ENCODE measurements around the gene ACOT7. TPM values are rescaled to one million over a fixed set of nuclear protein-coding genes. Genes with fewer than 3 reads are reported as not detected.

The ACOT7 gene
- total RNA-seq, 3 donors from 2014 or later, result 9.4 to 12.8 (median 11.5) TPM

DNA sequence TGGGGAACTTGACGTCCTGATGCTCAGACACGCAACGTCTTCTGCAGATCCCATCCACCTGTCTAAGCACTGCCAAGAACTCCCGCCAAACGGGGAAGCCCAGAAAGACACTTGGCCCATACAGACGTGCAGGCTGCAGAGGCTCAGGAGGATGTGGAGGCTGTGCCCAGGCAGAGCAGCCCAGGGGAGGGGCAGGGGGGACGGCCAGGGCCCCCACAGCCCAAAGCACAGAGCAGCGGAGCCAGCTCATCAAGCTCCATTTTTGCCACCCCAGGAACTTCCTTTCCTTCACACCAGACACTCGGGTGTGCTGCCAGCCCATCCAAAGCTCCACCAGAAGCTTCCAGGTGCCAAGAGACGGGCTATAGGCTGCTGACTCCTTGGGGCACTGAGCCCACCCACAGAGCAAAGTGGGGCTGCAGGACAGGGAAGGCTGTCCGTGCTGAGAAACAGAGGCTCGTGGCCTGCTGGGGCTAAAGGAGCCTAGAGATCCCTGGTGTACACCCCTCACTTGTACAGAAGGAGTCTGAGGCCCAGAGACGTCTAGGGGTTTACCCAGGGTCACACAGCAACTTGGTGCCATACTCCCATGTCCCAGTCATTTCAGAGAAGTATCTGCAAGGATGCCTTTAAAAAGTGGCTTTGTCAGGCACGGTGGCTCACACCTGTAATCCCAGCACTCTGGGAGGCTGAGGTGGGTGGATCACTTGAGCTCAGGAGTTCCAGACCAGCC is 59.1 kb downstream of the ACOT7 start:
- no peaks in the 10 kb centered on the region for H3K4me1 ChIP-seq
- H3K9me3 ChIP-seq, result no peaks in the 10 kb centered on the region
- TF ChIP-seq POLR2AphosphoS5 (IDR thresholded peaks at IDR 0.05), result no peak
- TF ChIP-seq, protein P1, sequence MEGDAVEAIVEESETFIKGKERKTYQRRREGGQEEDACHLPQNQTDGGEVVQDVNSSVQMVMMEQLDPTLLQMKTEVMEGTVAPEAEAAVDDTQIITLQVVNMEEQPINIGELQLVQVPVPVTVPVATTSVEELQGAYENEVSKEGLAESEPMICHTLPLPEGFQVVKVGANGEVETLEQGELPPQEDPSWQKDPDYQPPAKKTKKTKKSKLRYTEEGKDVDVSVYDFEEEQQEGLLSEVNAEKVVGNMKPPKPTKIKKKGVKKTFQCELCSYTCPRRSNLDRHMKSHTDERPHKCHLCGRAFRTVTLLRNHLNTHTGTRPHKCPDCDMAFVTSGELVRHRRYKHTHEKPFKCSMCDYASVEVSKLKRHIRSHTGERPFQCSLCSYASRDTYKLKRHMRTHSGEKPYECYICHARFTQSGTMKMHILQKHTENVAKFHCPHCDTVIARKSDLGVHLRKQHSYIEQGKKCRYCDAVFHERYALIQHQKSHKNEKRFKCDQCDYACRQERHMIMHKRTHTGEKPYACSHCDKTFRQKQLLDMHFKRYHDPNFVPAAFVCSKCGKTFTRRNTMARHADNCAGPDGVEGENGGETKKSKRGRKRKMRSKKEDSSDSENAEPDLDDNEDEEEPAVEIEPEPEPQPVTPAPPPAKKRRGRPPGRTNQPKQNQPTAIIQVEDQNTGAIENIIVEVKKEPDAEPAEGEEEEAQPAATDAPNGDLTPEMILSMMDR (IDR thresholded peaks at IDR 0.05), result no peak
- TF ChIP-seq POLR2A (IDR thresholded peaks at IDR 0.05), result no peak
- H3K27ac ChIP-seq, result no peak overlapping the region
- H3K27me3 ChIP-seq, result no peaks in the 10 kb centered on the region
- H3K4me3 ChIP-seq, result no peak overlapping the region
- intact Hi-C loops (cut with DNase I; ENCODE audit: low total_unique reads), result loop anchor here (1.0 kb wide), 1 partner anchor 48 kb away; no protein-coding TSS in a partner anchor
- H3K36me3 ChIP-seq, result no peaks in the 10 kb centered on the region
- DNase-seq (ENCODE audit: low spot score in 2 of 2), result no peak

DNA sequence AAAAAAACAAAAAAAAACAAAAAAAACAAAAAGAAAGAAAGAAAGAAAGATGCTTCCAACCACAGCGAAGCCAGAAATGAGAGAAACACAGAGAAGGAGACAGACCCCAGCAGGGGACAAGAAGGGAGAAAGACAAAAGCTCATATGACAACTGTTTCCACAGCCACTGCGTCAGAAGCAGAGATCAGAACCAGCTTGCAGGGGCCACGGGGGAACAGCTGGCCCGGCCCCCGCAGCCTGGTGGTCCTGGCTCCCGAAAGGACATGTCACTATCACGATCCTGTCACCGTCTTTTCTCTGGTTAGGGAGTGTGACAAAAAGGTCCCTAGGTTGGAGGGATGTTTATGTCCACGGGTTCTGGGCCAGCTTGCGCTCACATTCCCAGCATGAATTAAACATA is 60.7 kb downstream of the ACOT7 start:
- DNase-seq (ENCODE audit: low spot score in 2 of 2), result no peak
- no peaks in the 10 kb centered on the region for H3K4me1 ChIP-seq
- no peak overlapping the region for H3K27ac ChIP-seq
- H3K9me3 ChIP-seq, result no peaks in the 10 kb centered on the region
- TF ChIP-seq, protein P1 (IDR thresholded peaks at IDR 0.05), result no peak
- TF ChIP-seq POLR2A (IDR thresholded peaks at IDR 0.05) (no peak), POLR2AphosphoS5 (IDR thresholded peaks at IDR 0.05) (no peak)
- H3K4me3 ChIP-seq, result no peak overlapping the region
- intact Hi-C loops (cut with DNase I; ENCODE audit: low total_unique reads), result no loop called here
- H3K36me3 ChIP-seq, result no peaks in the 10 kb centered on the region
- H3K27me3 ChIP-seq, result no peaks in the 10 kb centered on the region

DNA sequence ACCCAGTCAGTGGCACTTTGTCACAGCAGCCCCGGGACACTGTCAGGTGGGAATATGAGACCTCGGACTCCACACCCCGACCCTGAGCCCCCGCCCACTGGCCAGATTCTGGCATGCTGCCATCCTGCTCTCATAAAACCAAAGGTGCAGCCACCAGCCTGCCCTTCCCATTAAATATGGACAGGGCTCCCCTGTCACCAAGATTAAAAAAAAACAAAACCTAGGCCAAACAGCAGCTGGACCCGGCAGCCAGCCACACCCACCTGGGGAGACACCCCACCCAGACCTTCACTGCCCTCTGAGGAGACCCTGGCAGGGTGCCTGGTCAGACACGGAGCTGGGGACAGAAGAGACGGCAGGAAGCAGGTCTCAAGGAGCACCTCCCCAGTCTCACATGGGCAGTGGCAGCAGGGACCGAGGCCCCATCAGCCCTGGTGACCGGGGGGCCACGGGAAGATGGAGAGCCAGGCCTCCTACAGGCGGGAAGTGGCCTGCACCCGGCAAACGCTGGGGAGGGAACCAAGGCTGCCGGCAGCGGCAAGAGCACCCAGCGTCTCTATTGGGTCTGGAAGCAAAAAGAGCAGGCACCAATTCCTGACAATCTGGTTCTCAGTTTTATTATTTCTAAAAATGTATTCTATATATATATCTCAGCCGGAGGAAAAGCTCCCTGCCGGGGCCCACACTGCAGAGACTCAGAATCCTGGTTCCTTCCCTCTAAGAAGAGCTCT is 61.9 kb downstream of the ACOT7 start:
- DNase-seq (ENCODE audit: low spot score in 2 of 2), result no peak
- TF ChIP-seq, protein P1 (IDR thresholded peaks at IDR 0.05), result no peak
- no peak for TF ChIP-seq POLR2AphosphoS5 (IDR thresholded peaks at IDR 0.05)
- TF ChIP-seq POLR2A (IDR thresholded peaks at IDR 0.05), result no peak
- Histone ChIP-seq H3K9me3 (no peaks in the 10 kb centered on the region), H3K27me3 (no peaks in the 10 kb centered on the region), H3K4me3 (no peak overlapping the region), H3K36me3 (no peaks in the 10 kb centered on the region), H3K4me1 (no peaks in the 10 kb centered on the region), H3K27ac (no peak overlapping the region)
- intact Hi-C loops (cut with DNase I; ENCODE audit: low total_unique reads), result no loop called here

DNA sequence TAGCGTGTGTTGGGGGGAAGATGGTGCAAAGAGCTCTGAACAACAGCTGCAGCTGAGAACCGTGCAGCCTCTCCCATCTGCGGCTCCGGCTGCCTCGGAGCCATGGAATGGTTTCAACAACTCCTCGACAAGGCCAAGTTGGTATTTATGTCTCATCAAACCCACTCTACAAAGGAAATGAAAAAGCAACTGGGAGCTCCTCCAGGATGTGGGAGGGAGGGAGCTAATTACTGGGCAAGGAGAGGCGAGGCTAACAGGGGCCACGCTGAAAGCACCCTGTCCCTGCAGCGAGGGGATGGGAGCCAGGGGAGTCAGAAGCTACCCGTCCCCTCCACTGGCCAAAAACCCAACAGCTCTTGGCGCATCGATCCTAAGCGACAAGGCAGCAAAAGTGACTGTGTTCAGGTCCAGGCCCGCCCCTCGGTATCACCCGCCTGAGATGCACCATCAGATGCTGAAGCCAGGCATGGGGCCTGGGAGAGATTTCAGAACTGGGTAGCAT is 63.1 kb downstream of the ACOT7 start:
- TF ChIP-seq POLR2A (IDR thresholded peaks at IDR 0.05), result no peak
- no peak for TF ChIP-seq POLR2AphosphoS5 (IDR thresholded peaks at IDR 0.05)
- TF ChIP-seq, protein P1 (IDR thresholded peaks at IDR 0.05), result no peak
- no peaks in the 10 kb centered on the region for H3K36me3 ChIP-seq
- H3K27ac ChIP-seq, result no peak overlapping the region
- H3K4me1 ChIP-seq, result no peaks in the 10 kb centered on the region
- H3K27me3 ChIP-seq, result no peaks in the 10 kb centered on the region
- no peak for DNase-seq (ENCODE audit: low spot score in 2 of 2)
- intact Hi-C loops (cut with DNase I; ENCODE audit: low total_unique reads), result no loop called here
- no peaks in the 10 kb centered on the region for H3K9me3 ChIP-seq
- no peak overlapping the region for H3K4me3 ChIP-seq

DNA sequence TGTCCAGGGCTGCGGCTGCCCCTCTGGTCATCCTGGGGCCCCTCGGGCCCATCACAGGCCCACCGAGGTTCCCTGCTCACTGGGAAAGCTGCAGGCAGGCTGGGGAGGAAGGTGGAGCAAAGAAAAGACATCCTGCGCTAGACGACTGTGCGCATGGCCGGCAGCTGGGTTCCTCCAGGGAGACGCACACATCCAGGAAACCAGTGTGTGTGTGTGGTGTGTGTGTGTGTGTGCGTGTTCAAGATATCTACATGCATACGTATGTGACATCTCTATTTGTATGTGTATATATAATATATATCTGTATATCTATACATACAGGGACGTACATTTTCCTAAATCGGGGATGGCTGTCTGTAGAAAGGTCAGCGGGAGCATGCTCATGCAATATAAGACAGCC is 63.7 kb downstream of the ACOT7 start:
- H3K4me1 ChIP-seq, result no peaks in the 10 kb centered on the region
- no peak overlapping the region for H3K4me3 ChIP-seq
- TF ChIP-seq, protein P1 (IDR thresholded peaks at IDR 0.05), result no peak
- TF ChIP-seq POLR2A (IDR thresholded peaks at IDR 0.05) (no peak), POLR2AphosphoS5 (IDR thresholded peaks at IDR 0.05) (no peak)
- H3K27me3 ChIP-seq, result no peaks in the 10 kb centered on the region
- DNase-seq (ENCODE audit: low spot score in 2 of 2), result no peak
- H3K36me3 ChIP-seq, result no peaks in the 10 kb centered on the region
- no peak overlapping the region for H3K27ac ChIP-seq
- intact Hi-C loops (cut with DNase I; ENCODE audit: low total_unique reads), result no loop called here
- no peaks in the 10 kb centered on the region for H3K9me3 ChIP-seq

Data from breast epithelium (tissue), 4 donors.